ENCODE measurements around the gene PDE11A.

PDE11A gene

GRCh38 chr2:177667626-177668025, 405.0 kb downstream of the PDE11A start:
- no peak for DNase-seq (ENCODE audit: low spot score)

GRCh38 chr2:177666408-177666807, 406.2 kb downstream of the PDE11A start:
- no peak for DNase-seq (ENCODE audit: low spot score)

- no peak for DNase-seq (ENCODE audit: low spot score)
These were observed 406.6 kb downstream of the PDE11A start for GRCh38 chr2:177665948-177666347.

GRCh38 chr2:177665328-177665727, 407.2 kb downstream of the PDE11A start:
- DNase-seq (ENCODE audit: low spot score), result no peak

GRCh38 chr2:177662895-177663294, 409.7 kb downstream of the PDE11A start:
- DNase-seq (ENCODE audit: low spot score), result no peak

GRCh38 chr2:177660742-177661141, 411.8 kb downstream of the PDE11A start:
- no peak for DNase-seq (ENCODE audit: low spot score)

GRCh38 chr2:177658309-177658708, 414.3 kb downstream of the PDE11A start:
- no peak for DNase-seq (ENCODE audit: low spot score)

GRCh38 chr2:177651833-177652232, 420.7 kb downstream of the PDE11A start:
- DNase-seq (ENCODE audit: low spot score), result no peak

- DNase-seq (ENCODE audit: low spot score), result no peak
These were observed 422.7 kb downstream of the PDE11A start for GRCh38 chr2:177649568-177650518.

GRCh38 chr2:177646791-177647190, 425.8 kb downstream of the PDE11A start:
- no peak for DNase-seq (ENCODE audit: low spot score)

- no peak for DNase-seq (ENCODE audit: low spot score)
These were observed 426.3 kb downstream of the PDE11A start for GRCh38 chr2:177646241-177646640.

- no peak for DNase-seq (ENCODE audit: low spot score)
These were observed 431.2 kb downstream of the PDE11A start for GRCh38 chr2:177641331-177641730.

- DNase-seq (ENCODE audit: low spot score), result no peak
These were observed 432.2 kb downstream of the PDE11A start for GRCh38 chr2:177640423-177640822.

GRCh38 chr2:177639262-177639914, 433.2 kb downstream of the PDE11A start:
- no peak for DNase-seq (ENCODE audit: low spot score)

GRCh38 chr2:177638507-177638906, 434.1 kb downstream of the PDE11A start:
- no peak for DNase-seq (ENCODE audit: low spot score)

GRCh38 chr2:177636672-177637071, 435.9 kb downstream of the PDE11A start:
- DNase-seq (ENCODE audit: low spot score), result no peak

- DNase-seq (ENCODE audit: low spot score), result no peak
These were observed 436.9 kb downstream of the PDE11A start for GRCh38 chr2:177635696-177636095.

GRCh38 chr2:177633910-177634294, 438.7 kb downstream of the PDE11A start:
- DNase-seq (ENCODE audit: low spot score), result no peak

- no peak for DNase-seq (ENCODE audit: low spot score)
These were observed 439.5 kb downstream of the PDE11A start for GRCh38 chr2:177633111-177633510.

- DNase-seq (ENCODE audit: low spot score), result no peak
These were observed 440.9 kb downstream of the PDE11A start for GRCh38 chr2:177631680-177632079.

GRCh38 chr2:177629357-177630024, 443.1 kb downstream of the PDE11A start:
- no peak for DNase-seq (ENCODE audit: low spot score)

GRCh38 chr2:177628831-177629230, 443.7 kb downstream of the PDE11A start:
- no peak for DNase-seq (ENCODE audit: low spot score)
